Measurements from ENCODE around the gene TNFRSF4. TPM values are rescaled to one million over a fixed set of nuclear protein-coding genes. Genes with fewer than 3 reads are reported as not detected.

TNFRSF4 gene
- total and polyA plus RNA-seq, 2 of the 13 experiments (the other 11 are each of a cell fraction or from before 2014, with no cell fraction given): not detected

- TF ChIP-seq ARID4A (CRISPR knock-in tag; IDR thresholded peaks at IDR 0.05; ENCODE audit: borderline replicate concordance) (no peak), NFYC (CRISPR knock-in tag; IDR thresholded peaks at IDR 0.05) (no peak), HDAC2 (CRISPR knock-in tag; IDR thresholded peaks at IDR 0.05) (no peak), SRSF9 (IDR thresholded peaks at IDR 0.05; ENCODE audit: borderline replicate concordance, insufficient read depth, low read depth, low read length, poor library complexity, severe bottlenecking) (no peak), YY1 (IDR thresholded peaks at IDR 0.05; ENCODE audit: insufficient read depth, insufficient replicate concordance, low read depth, low read length) (no peak), ZSCAN29 (CRISPR knock-in tag; conservative IDR thresholded peaks at IDR 0.05) (0 out of 2 replicates have a peak, but pooled peaks have one; percentile 21), ZNF761 (CRISPR knock-in tag; conservative IDR thresholded peaks at IDR 0.05) (no peak), ZNF230 (CRISPR knock-in tag; IDR thresholded peaks at IDR 0.05) (no peak), CERS6 (CRISPR knock-in tag; IDR thresholded peaks at IDR 0.05) (no peak), MEIS1 (CRISPR knock-in tag; IDR thresholded peaks at IDR 0.05; ENCODE audit: borderline replicate concordance) (no peak), NCOA1 (CRISPR knock-in tag; IDR thresholded peaks at IDR 0.05) (0 out of 2 replicates have a peak, but pooled peaks have one; percentile 28), GTF3A (CRISPR knock-in tag; conservative IDR thresholded peaks at IDR 0.05) (no peak), ZNF564 (CRISPR knock-in tag; IDR thresholded peaks at IDR 0.05) (peak; percentile 30; the same call in 1 of the 2 replicates), RNF219 (CRISPR knock-in tag; IDR thresholded peaks at IDR 0.05) (0 out of 2 replicates have a peak, but pooled peaks have one; percentile 41), TBP (CRISPR knock-in tag; IDR thresholded peaks at IDR 0.05) (no peak), POLR2AphosphoS5 (IDR thresholded peaks at IDR 0.05; ENCODE audit: low read depth, low read length) (0 out of 2 replicates have a peak, but pooled peaks have one; percentile 11), ZNF207 (IDR thresholded peaks at IDR 0.05; ENCODE audit: borderline replicate concordance) (no peak)
- TF ChIP-seq, protein P1, sequence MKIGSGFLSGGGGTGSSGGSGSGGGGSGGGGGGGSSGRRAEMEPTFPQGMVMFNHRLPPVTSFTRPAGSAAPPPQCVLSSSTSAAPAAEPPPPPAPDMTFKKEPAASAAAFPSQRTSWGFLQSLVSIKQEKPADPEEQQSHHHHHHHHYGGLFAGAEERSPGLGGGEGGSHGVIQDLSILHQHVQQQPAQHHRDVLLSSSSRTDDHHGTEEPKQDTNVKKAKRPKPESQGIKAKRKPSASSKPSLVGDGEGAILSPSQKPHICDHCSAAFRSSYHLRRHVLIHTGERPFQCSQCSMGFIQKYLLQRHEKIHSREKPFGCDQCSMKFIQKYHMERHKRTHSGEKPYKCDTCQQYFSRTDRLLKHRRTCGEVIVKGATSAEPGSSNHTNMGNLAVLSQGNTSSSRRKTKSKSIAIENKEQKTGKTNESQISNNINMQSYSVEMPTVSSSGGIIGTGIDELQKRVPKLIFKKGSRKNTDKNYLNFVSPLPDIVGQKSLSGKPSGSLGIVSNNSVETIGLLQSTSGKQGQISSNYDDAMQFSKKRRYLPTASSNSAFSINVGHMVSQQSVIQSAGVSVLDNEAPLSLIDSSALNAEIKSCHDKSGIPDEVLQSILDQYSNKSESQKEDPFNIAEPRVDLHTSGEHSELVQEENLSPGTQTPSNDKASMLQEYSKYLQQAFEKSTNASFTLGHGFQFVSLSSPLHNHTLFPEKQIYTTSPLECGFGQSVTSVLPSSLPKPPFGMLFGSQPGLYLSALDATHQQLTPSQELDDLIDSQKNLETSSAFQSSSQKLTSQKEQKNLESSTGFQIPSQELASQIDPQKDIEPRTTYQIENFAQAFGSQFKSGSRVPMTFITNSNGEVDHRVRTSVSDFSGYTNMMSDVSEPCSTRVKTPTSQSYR (CRISPR knock-in tag; IDR thresholded peaks at IDR 0.05; ENCODE audit: borderline replicate concordance): no peak
These were observed 23.3 kb upstream of the TNFRSF4 start (continued) for GRCh38 chr1:1236945-1237873.
